Ovary (tissue), 3 donors: Measurements from ENCODE around the gene CEP152.

Source experiments
- CTCF ChIP-seq, 3 donors: fragments of 450-650 bp in 2 of 3; fragments of 200-600 bp in 1 of 3; IDR thresholded peaks; one replicate each; pipeline versions ENCODE4 v1.5.1 to v1.8.0; 2016 to 2022; ENCODE audit warnings: antibody characterized with exemption in 3 of 3, mild to moderate bottlenecking in 1 of 3
- POLR2A ChIP-seq: fragments of 450-650 bp; IDR thresholded peaks from one replicate; pipeline ENCODE4 v1.6.1; 2017; ENCODE audit warnings: antibody characterized with exemption, mild to moderate bottlenecking, moderate library complexity
- donor health status: DM: no; HTN: no; CAD: no.

GRCh38 chr15:48792408-48792807 is 18.5 kb downstream of the CEP152 start:
- TF ChIP-seq CTCF (IDR thresholded peaks at IDR 0.05) (no peak), POLR2A (no peak)
